ENCODE results near the gene MYO7A.
A peak's percentile ranks its signal among the peaks of the same experiment; 100 is the strongest.
"Not testable (repeated sequence)": the region's sequence is repeated elsewhere in the genome, so short reads cannot be mapped to it uniquely, and the experiment has no call there.

Gene MYO7A

GRCh38 chr11:77093056-77093891, 34.8 kb upstream of the MYO7A start:
- no peak for DNase-seq (ENCODE audit: low spot score)

DNA sequence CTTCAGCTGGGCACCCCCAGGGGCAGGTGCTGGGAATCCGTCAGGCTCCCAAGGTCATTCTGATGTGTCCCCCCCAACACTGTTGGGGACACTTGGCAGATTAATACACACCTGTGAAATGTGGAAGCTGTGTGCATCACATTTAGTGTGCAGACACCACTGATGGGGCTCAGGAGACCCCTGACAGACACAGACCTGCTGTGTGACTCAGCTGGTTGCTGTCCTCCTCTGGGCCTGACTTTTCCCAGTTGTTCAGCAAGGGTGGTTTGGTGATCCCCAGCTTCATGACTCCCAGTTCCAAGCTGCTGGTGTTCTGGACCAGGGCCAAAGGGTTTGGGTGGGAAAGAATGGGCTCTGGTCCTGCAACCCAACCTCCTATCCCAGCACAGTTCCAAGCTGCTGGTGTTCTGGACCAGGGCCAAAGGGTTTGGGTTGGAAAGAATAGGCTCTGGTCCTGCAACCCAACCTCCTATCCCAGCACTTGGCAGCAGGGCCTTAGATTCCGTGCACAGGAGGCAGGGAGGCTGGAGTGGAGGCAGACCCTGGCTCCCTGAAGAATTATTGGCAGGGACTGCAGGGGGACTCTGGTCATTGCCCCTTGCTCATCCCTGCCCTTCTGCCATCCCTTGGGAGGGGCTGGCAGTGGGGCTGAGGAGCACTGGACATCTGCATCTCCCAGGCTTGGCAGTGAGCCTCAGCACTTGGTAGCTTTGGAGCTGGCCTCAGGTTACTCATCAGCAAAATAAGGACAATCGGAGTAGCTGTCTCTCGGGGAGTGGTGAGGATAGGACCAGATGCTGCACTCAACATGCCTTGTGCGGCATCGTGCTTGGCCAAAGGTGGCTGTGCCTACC, 33.8 kb upstream of the MYO7A start:
- DNase-seq (ENCODE audit: low spot score), result no peak

- no peak for DNase-seq (ENCODE audit: low spot score)
These were observed 33.1 kb upstream of the MYO7A start for GRCh38 chr11:77094841-77095365.

- DNase-seq (ENCODE audit: low spot score), result no peak
These were observed 32.2 kb upstream of the MYO7A start for GRCh38 chr11:77095551-77096490.

- no peak for DNase-seq (ENCODE audit: low spot score)
These were observed 31.4 kb upstream of the MYO7A start for GRCh38 chr11:77096591-77097019.

DNA sequence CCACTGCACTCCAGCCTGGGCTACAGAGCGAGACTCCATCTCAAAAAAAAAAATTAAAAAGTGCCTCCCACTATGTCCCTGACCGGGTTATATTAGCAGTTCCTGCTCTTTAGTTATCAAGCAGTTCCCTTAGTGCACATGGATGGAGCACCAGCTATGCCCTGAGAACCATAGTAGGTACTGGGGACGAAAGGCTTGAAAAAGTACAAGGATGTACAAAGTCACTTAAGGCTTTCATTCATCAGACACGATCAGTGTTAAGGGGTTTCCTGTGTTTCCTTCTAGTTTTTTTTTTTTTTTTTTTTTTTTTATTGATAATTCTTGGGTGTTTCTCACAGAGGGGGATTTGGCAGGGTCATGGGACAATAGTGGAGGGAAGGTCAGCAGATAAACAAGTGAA, 30.9 kb upstream of the MYO7A start:
- DNase-seq (ENCODE audit: low spot score), result not testable (repeated sequence)

GRCh38 chr11:77100166-77101042, 27.6 kb upstream of the MYO7A start:
- no peak for DNase-seq (ENCODE audit: low spot score)

DNA sequence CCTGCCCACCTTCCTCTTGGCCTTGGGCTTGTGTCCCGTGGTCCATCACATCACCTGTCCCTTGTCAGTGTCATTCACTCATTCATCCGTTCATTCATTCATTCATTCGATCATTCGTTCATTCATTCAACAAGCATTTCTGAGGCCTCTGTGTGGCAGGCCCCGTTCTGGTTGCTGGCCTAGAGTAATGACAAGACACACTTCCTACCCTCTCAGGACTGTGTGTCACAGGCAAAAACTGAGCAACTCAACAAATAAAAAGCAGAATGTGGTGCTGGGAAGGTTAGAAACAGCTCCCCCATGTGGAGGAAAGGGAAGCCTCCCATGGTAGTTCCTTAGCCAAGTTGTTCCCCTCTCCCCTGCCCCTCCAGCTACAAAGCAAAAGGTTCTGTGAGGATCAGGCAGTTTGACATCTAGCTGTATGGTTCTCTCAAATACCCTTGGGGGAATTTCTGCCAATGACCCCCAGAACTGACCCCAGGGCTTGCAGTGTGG, 27.0 kb upstream of the MYO7A start:
- peak; percentile 51 for DNase-seq (ENCODE audit: low spot score)

DNA sequence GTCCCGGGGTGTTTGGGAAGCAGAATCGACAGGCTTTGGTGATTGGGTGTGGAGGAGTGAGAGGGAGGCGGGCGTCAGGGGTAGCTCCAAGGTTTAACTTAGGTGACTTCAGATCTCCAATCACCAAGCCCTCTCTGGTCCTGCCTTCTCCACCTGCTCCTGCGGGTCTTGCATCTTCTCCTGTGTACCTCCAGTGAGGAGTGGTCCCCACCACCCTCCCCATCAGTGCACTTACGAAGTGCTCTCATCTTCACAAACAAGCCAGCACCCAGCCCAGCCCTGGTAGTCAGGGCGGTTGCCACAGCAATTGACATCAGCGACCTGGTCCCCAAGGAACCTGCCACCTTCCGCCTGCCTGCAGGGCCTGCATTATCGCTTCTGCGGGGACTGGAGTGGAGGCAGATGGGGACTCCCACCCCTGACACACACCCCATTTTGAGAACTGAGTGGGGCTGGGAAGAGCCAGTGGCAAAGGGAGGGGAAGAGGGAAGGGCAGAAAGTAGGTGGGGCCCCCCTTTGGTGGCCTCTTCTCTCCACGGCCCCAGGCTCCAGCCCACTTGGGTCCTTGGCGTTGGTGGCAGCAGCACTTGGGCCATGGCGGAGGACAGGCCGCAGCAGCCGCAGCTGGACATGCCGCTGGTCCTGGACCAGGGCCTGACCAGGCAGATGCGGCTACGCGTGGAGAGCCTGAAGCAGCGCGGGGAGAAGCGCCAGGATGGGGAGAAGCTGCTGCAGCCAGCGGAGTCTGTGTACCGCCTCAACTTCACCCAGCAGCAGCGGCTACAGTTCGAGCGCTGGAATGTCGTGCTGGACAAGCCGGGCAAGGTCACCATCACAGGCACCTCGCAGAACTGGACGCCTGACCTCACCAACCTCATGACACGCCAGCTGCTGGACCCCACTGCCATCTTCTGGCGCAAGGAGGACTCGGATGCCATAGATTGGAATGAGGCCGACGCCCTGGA, 25.5 kb upstream of the MYO7A start, which contains the start of gene OMP:
TSS of gene OMP (plus strand) at position 595 of the 965 bp plus-strand sequence. CDS start at position 595, 0 bp downstream.
- DNase-seq (ENCODE audit: low spot score), result no peak

DNA sequence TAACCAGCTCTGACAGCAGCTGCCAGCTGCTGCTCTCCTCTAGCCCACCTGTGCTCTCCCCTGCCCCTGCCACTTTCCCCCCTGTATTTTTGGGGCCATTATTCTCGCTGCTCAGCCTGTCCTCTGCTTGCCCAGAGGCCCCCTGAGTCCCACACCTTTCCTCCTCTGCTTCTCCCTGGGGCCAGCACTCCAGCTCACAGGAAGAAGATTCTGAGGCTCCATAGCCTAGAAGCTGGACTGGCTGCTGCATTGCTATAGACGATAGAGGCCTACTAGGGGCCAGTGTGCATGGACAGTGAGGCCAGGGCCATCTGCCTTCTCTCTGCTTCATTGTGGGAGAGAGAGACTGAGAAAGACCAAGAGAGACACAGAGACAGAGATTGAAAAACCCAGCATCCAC, 24.7 kb upstream of the MYO7A start:
- no peak for DNase-seq (ENCODE audit: low spot score)

DNA sequence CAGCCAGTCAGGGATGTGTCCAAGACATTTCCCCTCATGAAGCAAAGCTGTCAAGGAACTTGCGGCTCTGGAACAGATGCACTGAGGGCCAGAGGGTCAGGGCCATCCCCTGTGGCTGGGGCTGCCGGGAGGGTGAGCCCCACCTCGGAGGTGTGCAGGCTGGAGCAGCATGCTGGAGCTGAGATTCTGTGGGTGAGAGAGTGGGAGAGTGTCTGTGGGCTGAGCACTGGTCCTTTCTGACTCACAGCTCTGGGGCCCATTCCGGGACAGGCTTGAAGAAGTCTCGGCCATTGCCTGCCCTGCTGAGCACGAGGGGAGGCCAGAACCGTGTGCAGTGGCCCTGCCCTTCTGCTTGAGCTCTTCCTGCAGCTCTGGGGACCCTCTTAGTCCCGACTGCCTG, 23.3 kb upstream of the MYO7A start:
- no peak for DNase-seq (ENCODE audit: low spot score)

- no peak for DNase-seq (ENCODE audit: low spot score)
These were observed 21.7 kb upstream of the MYO7A start for GRCh38 chr11:77106321-77106720.

GRCh38 chr11:77106759-77107158, 21.3 kb upstream of the MYO7A start:
- no peak for DNase-seq (ENCODE audit: low spot score)

- DNase-seq (ENCODE audit: low spot score), result peak; percentile 30
These were observed 20.1 kb upstream of the MYO7A start for GRCh38 chr11:77107950-77108349.

DNA sequence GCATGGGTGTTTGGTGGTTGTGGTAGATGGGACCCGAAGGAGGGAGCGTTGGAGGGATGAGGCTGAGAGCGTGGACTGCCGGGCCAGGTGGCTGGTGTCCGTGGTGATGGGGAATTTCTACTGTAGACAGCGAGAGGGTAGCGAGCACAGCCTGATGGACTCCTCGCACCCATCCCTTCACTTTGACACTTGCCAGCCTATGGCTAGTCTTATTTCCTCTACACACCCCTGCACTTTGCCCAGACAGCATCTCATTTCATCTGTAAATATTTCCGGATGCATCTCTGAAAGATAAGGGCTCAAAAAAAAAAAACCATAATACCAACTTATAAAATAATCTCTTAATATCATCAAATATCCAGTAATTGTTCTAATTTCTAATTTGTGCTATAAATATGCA, 19.6 kb upstream of the MYO7A start:
- DNase-seq (ENCODE audit: low spot score), result no peak

GRCh38 chr11:77109236-77110019, 18.6 kb upstream of the MYO7A start:
- DNase-seq (ENCODE audit: low spot score), result no peak

DNA sequence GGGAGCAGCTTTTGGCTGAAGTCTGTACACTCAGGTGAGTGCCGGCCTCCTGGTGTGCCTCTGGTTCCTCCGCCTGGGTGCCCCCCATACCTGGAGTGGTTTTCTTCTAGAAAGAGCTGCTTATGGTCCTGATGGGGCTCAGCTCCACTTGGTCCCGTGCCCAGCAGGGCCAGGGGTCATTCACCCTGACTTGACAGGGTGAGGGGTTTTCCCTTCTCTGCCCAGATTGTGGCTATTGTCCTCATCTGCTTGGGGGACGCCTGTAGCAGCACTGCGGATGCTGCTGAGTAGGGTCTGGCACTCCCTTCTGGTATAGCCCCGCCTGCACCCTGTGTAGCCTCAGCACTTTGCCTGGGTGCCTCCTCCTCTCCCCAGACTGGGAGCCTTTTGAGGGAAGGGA, 17.2 kb upstream of the MYO7A start:
- DNase-seq (ENCODE audit: low spot score), result no peak

GRCh38 chr11:77111277-77111676, 16.8 kb upstream of the MYO7A start:
- DNase-seq (ENCODE audit: low spot score), result no peak

All from RKO (cell line).